GM10266 (cell line): ENCODE measurements around the gene IRF3.

ENCODE experiments used
- DNase-seq: peaks from one replicate; pipeline ENCODE4 v3.0.0; 2012; ENCODE audit errors: extremely low spot score
- TF ChIP-seq, protein P1 (sequence below): IDR thresholded peaks from 2 replicates; pipeline ENCODE4 v1.5.1; 2012; ENCODE audit warnings: mild to moderate bottlenecking, low read depth; ENCODE audit not compliant: control insufficient read depth, insufficient read depth; ENCODE audit errors: missing control alignments

Gene IRF3

DNA sequence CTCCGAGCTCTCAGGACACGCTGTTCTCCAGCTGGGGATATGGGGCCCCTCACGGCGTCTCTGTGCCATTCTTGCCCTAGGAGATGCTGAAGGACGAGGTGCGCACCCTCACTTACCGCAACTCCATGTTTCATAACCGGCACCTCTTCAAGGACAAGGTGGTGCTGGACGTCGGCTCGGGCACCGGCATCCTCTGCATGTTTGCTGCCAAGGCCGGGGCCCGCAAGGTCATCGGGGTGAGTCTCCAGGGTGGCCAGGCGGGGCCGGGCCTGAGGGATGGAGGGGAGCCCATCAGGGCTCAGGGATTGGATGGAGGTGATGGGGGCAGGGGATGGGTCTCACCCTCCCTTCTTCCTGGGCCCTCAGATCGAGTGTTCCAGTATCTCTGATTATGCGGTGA lies 16.2 kb upstream of the IRF3 start:
- TF ChIP-seq, protein P1, sequence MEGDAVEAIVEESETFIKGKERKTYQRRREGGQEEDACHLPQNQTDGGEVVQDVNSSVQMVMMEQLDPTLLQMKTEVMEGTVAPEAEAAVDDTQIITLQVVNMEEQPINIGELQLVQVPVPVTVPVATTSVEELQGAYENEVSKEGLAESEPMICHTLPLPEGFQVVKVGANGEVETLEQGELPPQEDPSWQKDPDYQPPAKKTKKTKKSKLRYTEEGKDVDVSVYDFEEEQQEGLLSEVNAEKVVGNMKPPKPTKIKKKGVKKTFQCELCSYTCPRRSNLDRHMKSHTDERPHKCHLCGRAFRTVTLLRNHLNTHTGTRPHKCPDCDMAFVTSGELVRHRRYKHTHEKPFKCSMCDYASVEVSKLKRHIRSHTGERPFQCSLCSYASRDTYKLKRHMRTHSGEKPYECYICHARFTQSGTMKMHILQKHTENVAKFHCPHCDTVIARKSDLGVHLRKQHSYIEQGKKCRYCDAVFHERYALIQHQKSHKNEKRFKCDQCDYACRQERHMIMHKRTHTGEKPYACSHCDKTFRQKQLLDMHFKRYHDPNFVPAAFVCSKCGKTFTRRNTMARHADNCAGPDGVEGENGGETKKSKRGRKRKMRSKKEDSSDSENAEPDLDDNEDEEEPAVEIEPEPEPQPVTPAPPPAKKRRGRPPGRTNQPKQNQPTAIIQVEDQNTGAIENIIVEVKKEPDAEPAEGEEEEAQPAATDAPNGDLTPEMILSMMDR, result no peak
- no peak for DNase-seq

DNA sequence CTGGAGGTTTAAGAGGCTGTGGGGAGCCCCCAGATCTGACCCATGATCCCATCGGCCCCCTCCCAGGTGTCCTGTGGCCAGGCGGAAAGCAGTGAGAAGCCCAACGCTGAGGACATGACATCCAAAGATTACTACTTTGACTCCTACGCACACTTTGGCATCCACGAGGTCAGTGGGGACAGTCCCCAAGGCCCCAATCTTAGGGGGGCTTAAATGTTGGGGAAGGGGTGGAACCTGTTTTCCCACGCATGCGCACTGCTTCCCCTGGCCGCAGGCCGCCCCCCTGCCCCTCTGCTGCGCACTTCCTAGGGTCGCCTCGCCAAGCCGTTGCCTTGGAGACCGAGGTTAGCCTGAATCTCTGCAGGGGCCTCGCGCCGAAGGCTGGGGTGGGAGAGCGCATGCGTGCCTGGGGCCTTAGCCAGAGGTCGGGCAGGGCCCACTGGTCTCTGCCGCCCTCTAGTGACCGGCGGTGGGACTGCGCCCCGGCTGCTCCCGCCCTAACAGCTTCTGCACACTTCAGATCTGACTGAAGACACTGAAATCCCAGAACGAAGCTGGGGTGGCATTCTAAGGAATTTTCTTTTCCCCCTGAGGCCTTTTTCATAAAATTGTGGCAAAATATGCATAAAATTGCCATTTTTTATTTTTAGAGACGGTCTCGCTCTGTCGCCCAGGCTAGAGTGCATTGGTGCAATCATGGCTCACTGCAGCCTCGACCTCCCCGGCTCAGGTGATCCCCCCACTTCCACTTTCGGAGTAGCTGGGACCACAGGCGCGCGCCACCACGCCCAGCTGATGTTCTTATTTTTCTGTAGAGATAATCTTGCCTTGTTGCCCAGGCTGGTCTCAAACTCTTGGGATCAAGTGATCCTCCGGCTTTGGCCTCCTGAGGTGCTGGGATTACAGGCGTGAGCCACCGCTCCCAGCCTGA lies 15.0 kb upstream of the IRF3 start:
- DNase-seq, result peak; percentile 96
- TF ChIP-seq, protein P1, result peak; percentile 100

DNA sequence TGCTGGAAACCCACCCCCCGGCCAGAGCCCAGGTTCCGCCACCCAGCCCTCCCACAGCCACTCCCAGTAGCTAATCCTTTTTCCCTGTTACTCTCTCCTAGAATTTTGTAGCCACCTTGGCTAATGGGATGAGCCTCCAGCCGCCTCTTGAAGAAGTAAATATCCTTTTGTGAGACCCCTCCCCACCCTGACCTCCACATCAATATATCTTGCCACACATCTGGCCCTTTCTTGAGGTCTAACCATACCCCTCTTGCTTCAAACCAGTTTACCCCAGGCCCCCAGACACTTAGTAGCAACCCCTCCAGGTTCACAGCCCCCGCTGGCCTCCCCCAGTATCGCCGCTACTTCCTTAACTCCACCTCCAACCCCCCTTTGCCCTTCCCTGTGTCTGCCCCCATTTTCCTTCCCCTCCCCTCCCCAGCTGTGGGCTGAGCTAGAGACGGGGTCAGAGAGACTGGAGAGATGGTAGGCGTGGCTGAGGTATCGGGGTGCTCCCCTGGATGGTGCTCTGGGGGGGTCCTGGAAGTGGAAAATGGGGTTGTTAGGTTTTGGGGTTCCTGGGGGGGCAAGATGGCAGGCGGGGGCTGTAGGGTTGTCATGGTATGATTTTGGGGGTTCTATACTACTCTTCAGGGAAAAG lies 14.2 kb upstream of the IRF3 start:
- DNase-seq, result no peak
- TF ChIP-seq, protein P1, result no peak

DNA sequence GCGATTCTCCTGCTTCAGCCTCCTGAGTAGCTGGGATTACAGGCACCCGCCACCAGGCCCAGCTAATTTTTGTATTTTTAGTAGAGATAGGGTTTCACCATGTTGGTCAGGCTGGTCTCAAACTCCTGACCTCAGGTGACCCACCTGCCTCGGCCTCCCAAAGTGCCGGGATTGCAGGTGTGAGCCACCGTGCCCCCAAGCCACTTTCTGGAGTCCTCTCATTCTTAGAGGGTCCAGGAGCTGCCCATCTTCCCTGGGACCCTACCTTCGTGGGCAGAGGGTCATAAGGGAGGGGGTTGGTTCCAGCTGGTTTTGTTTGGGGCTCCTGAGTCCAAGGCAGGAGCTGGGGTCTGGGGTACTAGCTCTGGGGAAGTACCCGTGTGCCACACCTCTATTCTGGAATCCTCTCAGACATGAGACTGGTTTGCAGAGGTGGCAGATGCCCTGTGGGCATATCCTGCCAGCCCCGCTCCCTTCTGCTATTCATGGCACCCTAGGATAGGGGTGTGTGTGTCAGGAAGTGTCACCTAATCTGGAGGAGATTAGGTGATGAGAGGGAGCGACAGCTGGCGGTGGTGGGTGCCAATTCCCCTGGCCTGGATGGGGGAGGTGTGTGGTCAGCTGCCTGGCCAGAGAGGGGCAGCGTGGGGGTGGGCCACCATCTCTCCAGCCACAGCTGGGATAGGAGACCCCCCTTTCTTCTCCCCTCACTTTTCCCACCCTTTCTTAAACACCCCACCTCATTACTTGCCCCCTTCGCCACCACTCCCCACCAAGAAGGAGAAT lies 13.5 kb upstream of the IRF3 start:
- DNase-seq, result no peak

DNA sequence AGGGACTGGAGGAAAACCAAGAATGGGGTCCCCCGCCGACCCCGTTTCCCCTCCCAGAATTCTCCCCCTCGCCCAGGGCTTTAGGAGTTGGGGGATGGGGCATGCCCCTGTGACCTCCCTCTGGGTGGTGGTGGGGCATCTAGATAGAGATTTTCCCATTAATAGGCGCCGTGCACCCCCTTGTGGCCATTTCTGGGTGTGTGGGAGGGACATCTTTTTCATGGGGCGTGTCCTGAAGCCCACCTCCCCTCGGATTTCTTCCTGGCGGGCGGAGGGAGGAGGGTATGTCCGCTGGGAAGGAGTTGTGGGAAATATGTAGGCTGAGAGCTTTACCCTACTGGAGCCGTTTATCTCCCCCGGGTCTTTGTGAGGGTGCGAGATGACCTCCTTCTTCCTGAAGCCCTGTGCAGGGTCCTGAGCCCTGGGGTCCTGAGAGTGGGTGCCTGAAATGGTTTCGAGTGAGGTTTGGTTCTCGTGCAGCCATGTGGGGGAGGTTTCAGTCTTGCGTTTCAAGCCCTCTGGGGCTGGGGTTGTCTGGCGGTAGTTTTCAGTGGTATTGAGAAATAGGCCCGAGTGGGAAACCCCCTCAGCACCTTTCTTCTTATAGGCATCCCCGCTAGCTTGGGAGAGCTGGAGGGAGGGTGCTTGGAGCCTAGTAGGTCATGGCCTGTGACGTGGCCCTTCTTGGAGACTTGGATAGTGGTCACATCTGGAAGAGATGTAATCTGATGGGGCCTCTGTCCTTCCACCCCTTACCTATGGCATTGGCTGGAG lies 12.4 kb upstream of the IRF3 start:
- TF ChIP-seq, protein P1, result peak; percentile 70
- peak; percentile 84 for DNase-seq

More for the DNA sequence above, 13.5 kb upstream of the IRF3 start:
- TF ChIP-seq, protein P1, result no peak

DNA sequence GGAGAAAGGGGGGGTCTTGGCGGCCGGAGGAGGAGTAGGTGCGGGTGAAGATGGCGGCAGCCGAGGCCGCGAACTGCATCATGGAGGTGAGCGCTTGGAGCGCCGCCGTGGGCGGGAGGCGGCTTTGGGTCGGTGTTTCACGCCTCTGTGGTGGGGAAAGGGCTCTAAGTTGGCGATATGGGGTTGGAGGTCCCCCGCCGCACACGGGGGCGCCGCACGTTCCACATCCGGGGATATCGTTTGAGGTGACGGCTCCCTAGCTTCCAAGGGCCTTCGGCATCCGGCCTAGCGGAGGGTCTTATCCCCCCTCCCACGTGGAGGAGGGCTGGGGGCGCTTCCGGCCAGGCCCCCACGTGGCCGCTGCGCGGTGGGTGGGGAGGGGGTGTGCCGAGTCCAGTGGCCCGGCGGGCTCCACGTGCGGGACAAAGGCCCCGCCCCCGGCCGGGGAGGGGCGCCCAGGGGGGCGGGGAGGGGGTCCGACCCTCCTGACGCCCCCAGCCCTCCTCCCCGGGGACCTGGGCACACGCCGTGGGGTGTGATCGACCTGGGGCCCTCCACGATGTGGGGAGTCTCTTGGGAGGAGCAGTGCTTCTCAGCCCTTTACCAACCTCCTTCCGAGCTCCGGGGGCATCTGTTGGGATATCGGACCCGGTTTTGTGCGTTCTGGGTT lies 11.7 kb upstream of the IRF3 start, which contains the start of gene PRMT1:
TSS of gene PRMT1 (plus strand) at position 41 of the 670 bp plus-strand sequence. CDS start at position 51, 10 bp downstream.
- TF ChIP-seq, protein P1, result no peak
- no peak for DNase-seq
